T-helper 17 cell (primary cell): Measurements from ENCODE around the gene PSMD14. TPM values are rescaled to one million over a fixed set of nuclear protein-coding genes. Genes with fewer than 3 reads are reported as not detected.
"Not testable (repeated sequence)": the region's sequence is repeated elsewhere in the genome, so short reads cannot be mapped to it uniquely, and the experiment has no call there.

ENCODE experiments used
- ATAC-seq: fragments of 150-1000 bp; cut with Tn5 transposase; 2 replicates; pipeline ENCODE4 v1.10.0; 2021; ENCODE audit warnings: mild to moderate bottlenecking, moderate library complexity
- DNase-seq, 3 donors: peaks; one replicate each; pipeline versions ENCODE4 v3.0.0 to v3.0.0-alpha.2; 2020 to 2021
- H3K9me3 ChIP-seq: one replicate; pipeline ENCODE4 v1.7.0; 2013; ENCODE audit warnings: low read length, mild to moderate bottlenecking; ENCODE audit not compliant: control insufficient read depth, poor library complexity, severe bottlenecking
- H3K27ac Mint-ChIP-seq: one replicate; pipeline ENCODE4 v1.8.0; 2022; ENCODE audit warnings: mild to moderate bottlenecking, moderate library complexity, mixed read lengths
- H3K27me3 Mint-ChIP-seq: one replicate; pipeline ENCODE4 v1.8.0; 2022; ENCODE audit warnings: mixed read lengths
- H3K36me3 Mint-ChIP-seq: one replicate; pipeline ENCODE4 v1.8.0; 2022; ENCODE audit warnings: low read depth, mixed read lengths
- H3K4me1 Mint-ChIP-seq: one replicate; pipeline ENCODE4 v1.8.0; 2022; ENCODE audit warnings: mild to moderate bottlenecking, mixed read lengths
- H3K4me3 Mint-ChIP-seq: one replicate; pipeline ENCODE4 v1.8.0; 2022; ENCODE audit warnings: mild to moderate bottlenecking, moderate library complexity, mixed read lengths
- total RNA-seq, 4 donors: library from RNA in 2 of 4; stranded (reverse) in 2 of 4; gene quantifications; one replicate each; pipeline ENCODE4 v1.2.3 and lab custom pipeline; 2022 to 2026

Gene PSMD14
- total RNA-seq, 2 donors from 2014 or later, result 28.7 to 38.6 TPM

DNA sequence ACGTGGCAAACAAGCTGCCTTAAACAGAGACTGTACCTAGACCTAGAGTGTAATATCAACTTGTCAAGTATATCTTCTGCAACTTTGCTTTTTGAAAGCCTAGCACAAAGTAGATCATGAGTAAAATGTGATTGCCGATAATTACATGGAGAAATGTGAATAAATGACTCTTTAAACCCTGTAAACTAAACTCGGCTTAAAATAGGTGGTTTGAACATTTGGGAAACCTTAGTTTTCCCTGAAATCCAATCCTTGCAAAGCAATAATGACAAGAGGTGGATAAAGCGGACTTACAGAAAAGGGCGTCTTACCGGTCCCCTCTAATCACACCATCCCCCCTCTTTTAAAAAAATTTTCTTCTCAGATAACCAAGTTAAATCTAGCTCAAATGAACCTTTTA is 549 bp upstream of the PSMD14 start:
- H3K4me3 Mint-ChIP-seq, result peak overlapping the region; percentile 95
- DNase-seq (no peak), ATAC-seq (no peak)
- no peaks in the 10 kb centered on the region for H3K27me3 Mint-ChIP-seq
- no peaks in the 10 kb centered on the region for H3K36me3 Mint-ChIP-seq
- peaks cover 21% of the 10 kb centered on the region for H3K4me1 Mint-ChIP-seq
- H3K27ac Mint-ChIP-seq, result peak overlapping the region; percentile 97
- no peaks in the 10 kb centered on the region for H3K9me3 ChIP-seq

DNA sequence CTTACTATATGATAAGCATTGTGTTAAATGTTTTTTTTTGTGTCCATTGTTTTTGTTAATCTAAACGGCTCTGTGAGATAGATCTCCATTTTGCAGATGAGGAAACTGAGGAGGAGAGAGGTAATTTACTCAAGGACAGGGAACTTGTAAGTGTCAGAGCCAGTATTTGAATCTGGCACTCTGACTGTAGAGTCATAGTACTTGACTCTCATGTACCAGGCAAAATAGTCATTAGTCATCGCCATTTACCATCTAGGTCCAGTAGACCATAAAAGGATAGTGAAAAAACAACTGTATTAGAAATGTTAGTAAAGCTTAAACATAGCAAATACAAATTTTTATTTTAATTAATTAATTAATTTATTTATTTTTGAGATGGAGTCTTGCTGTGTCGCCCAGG is 4.8 kb downstream of the PSMD14 start:
- no peak for ATAC-seq
- no peaks in the 10 kb centered on the region for H3K9me3 ChIP-seq
- Mint-ChIP-seq H3K27me3 (no peaks in the 10 kb centered on the region), H3K27ac (no peak overlapping the region), H3K4me1 (peaks cover 32% of the 10 kb centered on the region), H3K36me3 (peaks cover 2% of the 10 kb centered on the region), H3K4me3 (no peak overlapping the region)
- DNase-seq, result no peak

DNA sequence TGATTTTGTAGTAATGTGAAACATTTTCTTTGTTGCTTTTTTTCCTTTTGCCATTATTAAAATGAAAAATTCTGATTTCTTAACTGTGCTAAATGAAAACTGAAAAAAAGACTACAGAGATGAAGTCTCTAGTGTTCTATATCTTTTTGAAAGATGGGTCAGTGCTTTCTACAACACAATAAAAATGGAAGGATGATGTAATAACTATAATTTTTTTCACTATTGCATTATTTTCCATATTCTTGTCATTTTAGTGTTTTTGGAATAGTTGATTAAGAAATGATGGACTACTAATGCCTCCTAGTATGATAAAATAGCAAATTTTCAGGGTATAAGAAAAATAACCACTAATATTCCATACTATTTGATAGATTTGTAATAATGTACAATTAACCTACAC is 7.2 kb downstream of the PSMD14 start:
- ATAC-seq (no peak), DNase-seq (no peak)
- no peaks in the 10 kb centered on the region for H3K27me3 Mint-ChIP-seq
- peaks cover 2% of the 10 kb centered on the region for H3K36me3 Mint-ChIP-seq
- no peaks in the 10 kb centered on the region for H3K9me3 ChIP-seq
- no peak overlapping the region for H3K27ac Mint-ChIP-seq
- peaks cover 20% of the 10 kb centered on the region for H3K4me1 Mint-ChIP-seq
- H3K4me3 Mint-ChIP-seq, result no peak overlapping the region

DNA sequence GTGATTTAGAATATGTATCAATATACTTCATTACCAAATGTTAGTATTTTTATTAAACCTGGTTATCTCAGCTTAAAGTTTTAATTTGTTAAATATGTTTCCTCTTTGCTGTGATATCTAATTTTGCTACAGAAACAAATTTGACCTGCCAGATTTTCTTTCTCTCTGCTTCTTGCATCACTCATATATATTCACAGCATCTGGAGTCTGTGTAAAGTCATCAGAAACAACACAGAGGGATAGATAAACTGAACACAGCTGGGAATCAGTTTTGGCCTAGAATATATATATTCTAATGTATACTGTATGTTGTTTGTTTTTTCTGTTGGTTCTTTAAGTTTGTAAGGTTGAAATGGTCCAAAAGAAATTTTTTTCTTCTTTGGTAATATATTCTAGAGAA is 8.5 kb downstream of the PSMD14 start:
- no peak for ATAC-seq
- Mint-ChIP-seq H3K27me3 (no peaks in the 10 kb centered on the region), H3K4me3 (no peak overlapping the region), H3K36me3 (peaks cover 2% of the 10 kb centered on the region), H3K4me1 (peaks cover 20% of the 10 kb centered on the region), H3K27ac (no peak overlapping the region)
- DNase-seq, result no peak
- H3K9me3 ChIP-seq, result no peaks in the 10 kb centered on the region

DNA sequence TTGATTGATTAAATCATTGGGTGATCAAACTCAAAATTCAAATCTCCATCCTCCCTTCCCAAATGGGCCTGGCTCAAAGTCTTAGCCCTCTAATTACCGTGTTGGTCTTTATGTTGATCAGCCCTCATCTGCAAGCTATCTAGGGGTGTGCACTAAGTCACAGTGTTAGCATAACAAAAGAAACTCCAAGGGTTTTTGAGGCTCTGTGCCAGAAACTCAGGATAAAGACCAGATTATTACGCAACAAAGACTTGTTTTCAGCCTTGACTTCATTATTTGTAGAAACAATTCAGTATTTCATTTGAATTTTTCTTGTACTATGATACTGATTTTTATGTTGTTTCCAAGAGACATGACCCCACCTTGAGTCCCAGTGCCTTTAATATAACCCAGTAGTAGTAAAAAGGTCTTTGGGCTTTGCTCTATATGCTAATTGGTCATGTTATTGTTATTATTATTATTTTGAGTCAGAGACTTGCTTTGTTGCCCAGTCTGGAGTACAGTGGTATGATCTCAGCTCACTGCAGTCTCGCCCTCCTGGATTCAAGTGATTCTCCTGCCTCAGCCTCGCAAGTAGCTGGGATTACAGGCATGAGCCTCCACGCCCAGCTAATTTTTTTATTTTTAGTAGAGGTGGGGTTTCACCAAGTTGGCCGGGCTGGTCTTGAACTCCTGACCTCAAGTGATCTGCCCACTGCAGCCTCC is 13.9 kb downstream of the PSMD14 start:
- H3K36me3 Mint-ChIP-seq, result peaks cover 6% of the 10 kb centered on the region
- no peak overlapping the region for H3K27ac Mint-ChIP-seq
- peaks cover 11% of the 10 kb centered on the region for H3K4me1 Mint-ChIP-seq
- no peak for ATAC-seq
- H3K4me3 Mint-ChIP-seq, result no peak overlapping the region
- H3K27me3 Mint-ChIP-seq, result no peaks in the 10 kb centered on the region
- H3K9me3 ChIP-seq, result no peaks in the 10 kb centered on the region
- DNase-seq, result no peak

DNA sequence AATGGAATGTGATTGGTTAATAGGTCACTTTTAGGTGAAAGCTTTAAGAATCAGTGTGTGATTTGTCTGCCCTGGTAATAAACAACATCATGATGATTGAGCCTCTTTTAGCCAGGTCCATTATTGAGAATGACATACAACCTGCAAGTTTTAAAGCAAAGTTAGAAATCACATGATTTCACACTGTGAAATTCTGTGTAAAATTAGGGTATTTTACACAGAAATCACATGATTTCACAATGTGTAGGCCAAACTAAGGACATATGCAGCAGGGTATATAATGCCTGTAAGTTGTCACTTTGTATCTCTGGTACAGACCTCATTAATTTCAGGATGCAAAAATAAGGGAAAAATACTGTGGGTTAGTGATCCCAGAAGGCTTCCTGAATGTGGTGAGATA is 16.7 kb downstream of the PSMD14 start:
- no peak overlapping the region for H3K4me3 Mint-ChIP-seq
- H3K27ac Mint-ChIP-seq, result no peak overlapping the region
- H3K4me1 Mint-ChIP-seq, result peaks cover 8% of the 10 kb centered on the region
- H3K36me3 Mint-ChIP-seq, result peaks cover 7% of the 10 kb centered on the region
- no peaks in the 10 kb centered on the region for H3K27me3 Mint-ChIP-seq
- no peak for DNase-seq
- no peak for ATAC-seq
- H3K9me3 ChIP-seq, result no peaks in the 10 kb centered on the region

DNA sequence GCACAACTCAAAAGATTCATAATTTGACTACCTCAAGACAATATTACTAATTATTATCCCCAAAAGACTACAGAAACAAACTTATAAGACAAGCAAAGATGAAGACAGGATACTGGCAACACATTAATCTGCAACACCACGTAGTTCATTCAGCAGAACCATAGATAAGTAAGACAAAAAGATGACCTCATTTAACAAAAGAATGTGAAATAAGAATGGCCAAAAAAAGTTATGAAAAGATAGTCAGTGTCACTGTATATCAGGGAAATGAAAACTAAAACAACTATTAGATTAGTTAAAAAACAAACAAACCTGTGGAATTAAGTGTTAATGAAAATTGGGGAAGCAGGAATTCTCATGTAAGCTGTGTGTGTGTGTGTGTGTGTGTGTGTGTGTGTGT is 19.4 kb downstream of the PSMD14 start:
- no peaks in the 10 kb centered on the region for H3K9me3 ChIP-seq
- Mint-ChIP-seq H3K4me1 (peaks cover 8% of the 10 kb centered on the region), H3K36me3 (peaks cover 7% of the 10 kb centered on the region), H3K4me3 (no peak overlapping the region), H3K27me3 (no peaks in the 10 kb centered on the region), H3K27ac (no peak overlapping the region)
- DNase-seq (no peak), ATAC-seq (no peak)

DNA sequence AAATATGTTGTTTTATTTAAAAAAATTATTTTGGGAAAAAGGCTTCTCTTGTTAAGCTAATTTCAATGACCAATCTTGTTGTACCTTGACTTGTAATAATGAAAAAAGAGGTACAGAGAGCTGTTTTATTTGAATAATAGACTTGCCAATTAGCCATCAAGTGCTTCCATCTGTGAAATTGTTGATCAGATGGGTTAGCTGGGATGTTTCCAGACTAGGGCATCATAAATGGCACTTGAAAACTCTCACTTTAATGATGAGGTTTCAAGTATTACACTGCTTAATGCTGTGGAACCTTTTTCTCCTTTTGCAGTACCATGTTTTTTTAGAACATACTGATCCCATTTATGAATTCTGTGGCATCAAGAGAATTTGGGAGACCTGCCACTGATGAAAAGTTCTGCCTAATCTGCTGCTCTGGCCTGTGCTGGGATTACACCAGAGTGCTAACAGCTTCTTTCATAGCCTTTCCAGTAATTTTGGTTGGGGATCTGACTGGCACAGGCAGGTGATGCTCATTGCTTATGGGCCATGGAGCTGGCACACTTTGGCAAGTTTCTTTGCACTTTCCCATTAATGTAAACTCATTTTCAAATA is 24.2 kb downstream of the PSMD14 start:
- no peak for ATAC-seq
- Mint-ChIP-seq H3K27me3 (no peaks in the 10 kb centered on the region), H3K4me1 (peaks cover 7% of the 10 kb centered on the region), H3K36me3 (peaks cover 1% of the 10 kb centered on the region), H3K27ac (no peak overlapping the region), H3K4me3 (no peak overlapping the region)
- no peaks in the 10 kb centered on the region for H3K9me3 ChIP-seq
- DNase-seq, result no peak

DNA sequence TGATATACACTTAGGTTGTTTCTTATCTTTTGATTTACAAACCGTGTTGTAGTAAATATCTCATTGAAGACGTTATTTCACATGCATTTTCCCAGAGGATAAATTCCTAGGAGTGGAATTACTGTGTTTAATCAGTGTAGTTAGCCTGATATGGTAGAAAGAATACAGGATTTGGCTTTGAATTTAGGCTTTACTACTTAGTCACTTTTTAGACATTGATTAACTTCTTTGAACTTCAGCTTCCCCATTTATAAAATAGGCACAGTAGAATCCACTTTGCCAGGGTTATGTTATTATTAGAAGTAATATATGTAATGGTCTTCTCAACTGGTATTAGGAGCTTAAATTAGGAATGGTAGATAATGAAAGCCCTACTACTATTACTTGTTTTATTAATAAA is 27.4 kb downstream of the PSMD14 start:
- Mint-ChIP-seq H3K4me1 (peaks cover 7% of the 10 kb centered on the region), H3K36me3 (peaks cover 3% of the 10 kb centered on the region), H3K27ac (no peak overlapping the region), H3K27me3 (no peaks in the 10 kb centered on the region), H3K4me3 (no peak overlapping the region)
- ATAC-seq, result no peak
- no peaks in the 10 kb centered on the region for H3K9me3 ChIP-seq
- DNase-seq, result no peak

DNA sequence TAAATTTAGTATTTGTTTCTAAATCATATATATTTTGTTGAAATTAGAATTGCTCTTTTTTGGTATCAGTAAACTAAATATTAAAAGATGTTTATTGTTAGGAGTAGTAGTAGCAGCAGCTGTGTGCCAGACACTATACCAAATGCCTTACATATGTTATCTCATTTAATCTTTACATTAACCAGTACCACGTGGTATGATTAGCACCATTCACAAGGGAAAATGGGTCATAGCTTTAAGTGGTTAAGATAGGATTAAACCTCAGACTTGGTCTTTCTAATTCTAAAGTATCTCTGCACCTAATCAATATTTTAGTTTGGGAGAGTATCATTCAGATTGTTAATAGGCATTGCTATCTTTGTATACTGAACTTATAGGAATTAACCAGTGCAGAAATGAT is 29.0 kb downstream of the PSMD14 start:
- Mint-ChIP-seq H3K27ac (no peak overlapping the region), H3K4me3 (no peak overlapping the region)
- no peak for ATAC-seq

DNA sequence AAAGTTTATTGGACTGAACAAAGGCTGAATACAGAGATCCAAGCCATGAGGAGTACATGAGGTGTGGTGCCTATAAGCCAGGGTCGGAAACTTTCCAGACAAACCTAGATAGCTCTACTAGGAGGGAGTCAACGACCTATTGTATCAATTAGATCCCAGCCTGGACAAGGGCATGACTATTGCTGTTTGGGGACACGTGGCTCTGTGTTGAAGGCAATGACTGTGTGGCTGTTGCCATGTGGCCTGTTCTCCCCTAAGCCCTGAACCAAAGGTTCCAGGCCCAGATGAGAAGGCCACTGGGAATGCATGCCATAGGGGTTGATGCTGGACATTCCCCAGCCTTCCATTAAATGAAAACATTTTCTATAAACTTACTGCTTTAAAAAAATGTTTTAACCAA is 31.3 kb downstream of the PSMD14 start:
- ATAC-seq, H3K4me1 Mint-ChIP-seq, DNase-seq, H3K4me3 Mint-ChIP-seq, H3K27ac Mint-ChIP-seq, H3K27me3 Mint-ChIP-seq, H3K36me3 Mint-ChIP-seq, H3K9me3 ChIP-seq: not testable (repeated sequence)

More for the DNA sequence above, 29.0 kb downstream of the PSMD14 start:
- peaks cover 3% of the 10 kb centered on the region for H3K36me3 Mint-ChIP-seq
- DNase-seq, result no peak
- no peaks in the 10 kb centered on the region for H3K27me3 Mint-ChIP-seq
- no peaks in the 10 kb centered on the region for H3K9me3 ChIP-seq
- peaks cover 9% of the 10 kb centered on the region for H3K4me1 Mint-ChIP-seq

DNA sequence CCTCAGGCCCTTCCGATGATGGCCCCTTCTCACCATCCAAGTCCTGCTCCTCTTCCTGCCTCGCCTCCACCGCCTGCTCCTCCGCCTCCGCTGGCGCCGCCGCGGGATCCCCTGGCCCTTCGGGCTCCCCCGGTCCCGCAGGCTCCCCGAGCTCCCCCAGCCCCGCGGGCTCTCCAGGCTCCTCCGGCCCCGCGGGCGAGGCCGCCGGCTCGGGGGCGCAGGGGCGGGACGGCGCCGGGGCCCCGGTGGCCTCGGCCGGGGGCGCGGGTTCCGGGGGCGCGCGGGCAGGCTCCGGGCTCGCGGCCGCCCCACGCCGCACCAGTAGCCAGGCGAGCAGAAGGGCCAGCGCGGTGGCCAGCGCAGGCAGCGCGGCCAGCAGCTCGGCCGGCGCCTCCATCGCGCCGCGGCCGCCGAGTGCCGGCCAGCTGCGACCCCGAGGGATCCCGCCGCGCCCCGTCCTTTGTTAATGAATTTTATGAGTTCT is 32.7 kb downstream of the PSMD14 start:
- not testable (repeated sequence) for H3K4me3 Mint-ChIP-seq, DNase-seq
- ATAC-seq, result peak; percentile 27

DNA sequence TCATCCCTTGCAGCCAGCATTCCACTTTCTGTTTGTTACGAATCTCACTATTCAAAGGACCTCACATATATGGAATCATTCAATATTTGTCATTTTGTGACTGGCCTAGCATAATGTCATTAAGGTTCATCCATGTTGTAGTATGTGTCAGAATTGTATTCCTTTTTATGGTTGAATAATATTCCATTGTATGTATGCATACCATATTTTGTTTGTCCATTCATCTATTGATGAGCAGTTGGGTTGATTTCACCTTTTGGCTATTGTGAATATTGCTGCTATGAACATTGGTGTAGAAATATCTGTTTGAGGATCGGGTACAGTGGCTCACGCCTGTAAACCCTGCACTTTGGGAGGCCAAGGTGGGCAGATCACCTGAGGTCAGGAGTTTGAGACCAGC is 35.0 kb downstream of the PSMD14 start:
- Mint-ChIP-seq H3K36me3 (peaks cover 5% of the 10 kb centered on the region), H3K27ac (no peak overlapping the region), H3K4me3 (no peak overlapping the region), H3K27me3 (no peaks in the 10 kb centered on the region), H3K4me1 (peaks cover 12% of the 10 kb centered on the region)
- H3K9me3 ChIP-seq, result no peaks in the 10 kb centered on the region
- ATAC-seq (no peak), DNase-seq (no peak)

More for the DNA sequence above, 32.7 kb downstream of the PSMD14 start:
- not testable (repeated sequence) for H3K9me3 ChIP-seq, H3K36me3 Mint-ChIP-seq, H3K27ac Mint-ChIP-seq, H3K4me1 Mint-ChIP-seq, H3K27me3 Mint-ChIP-seq

DNA sequence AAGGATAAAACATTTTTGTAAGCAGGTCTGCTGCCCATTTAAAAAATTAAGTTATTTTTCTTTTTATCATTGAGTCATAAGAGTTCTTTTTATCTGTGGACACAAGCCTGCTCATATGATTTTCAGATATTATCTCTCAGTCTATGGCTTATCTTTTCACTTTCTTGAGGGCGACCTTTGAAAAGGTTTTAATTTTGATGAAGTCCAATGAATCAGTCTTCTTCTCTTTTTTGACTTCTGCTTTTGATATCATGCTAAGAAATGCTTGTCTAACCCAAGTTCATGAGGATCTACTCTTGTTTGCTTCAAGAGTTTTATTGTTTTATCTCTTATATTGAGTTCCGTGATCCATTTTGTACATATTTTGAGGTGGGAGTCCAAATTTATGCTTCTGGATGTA is 36.5 kb downstream of the PSMD14 start:
- Mint-ChIP-seq H3K36me3 (peaks cover 2% of the 10 kb centered on the region), H3K27me3 (no peaks in the 10 kb centered on the region), H3K4me3 (no peak overlapping the region), H3K4me1 (peaks cover 15% of the 10 kb centered on the region), H3K27ac (no peak overlapping the region)
- no peaks in the 10 kb centered on the region for H3K9me3 ChIP-seq
- ATAC-seq, result no peak
- DNase-seq, result no peak
